Ovary (tissue), 3 donors: ENCODE measurements around the gene DDA1.

Experiments
- CTCF ChIP-seq, 3 donors: fragments of 450-650 bp in 2 of 3; fragments of 200-600 bp in 1 of 3; IDR thresholded peaks; one replicate each; pipeline versions ENCODE4 v1.5.1 to v1.8.0; 2016 to 2022; ENCODE audit warnings: antibody characterized with exemption in 3 of 3, mild to moderate bottlenecking in 1 of 3
- EP300 ChIP-seq: sonication (generic); formaldehyde crosslinking; IDR thresholded peaks from one replicate; pipeline ENCODE4 v1.6.1; 2017; ENCODE audit warnings: antibody characterized with exemption
- POLR2A ChIP-seq: fragments of 450-650 bp; IDR thresholded peaks from one replicate; pipeline ENCODE4 v1.6.1; 2017; ENCODE audit warnings: antibody characterized with exemption, mild to moderate bottlenecking, moderate library complexity
- donor health status: DM: no; HTN: no; CAD: no.

DNA sequence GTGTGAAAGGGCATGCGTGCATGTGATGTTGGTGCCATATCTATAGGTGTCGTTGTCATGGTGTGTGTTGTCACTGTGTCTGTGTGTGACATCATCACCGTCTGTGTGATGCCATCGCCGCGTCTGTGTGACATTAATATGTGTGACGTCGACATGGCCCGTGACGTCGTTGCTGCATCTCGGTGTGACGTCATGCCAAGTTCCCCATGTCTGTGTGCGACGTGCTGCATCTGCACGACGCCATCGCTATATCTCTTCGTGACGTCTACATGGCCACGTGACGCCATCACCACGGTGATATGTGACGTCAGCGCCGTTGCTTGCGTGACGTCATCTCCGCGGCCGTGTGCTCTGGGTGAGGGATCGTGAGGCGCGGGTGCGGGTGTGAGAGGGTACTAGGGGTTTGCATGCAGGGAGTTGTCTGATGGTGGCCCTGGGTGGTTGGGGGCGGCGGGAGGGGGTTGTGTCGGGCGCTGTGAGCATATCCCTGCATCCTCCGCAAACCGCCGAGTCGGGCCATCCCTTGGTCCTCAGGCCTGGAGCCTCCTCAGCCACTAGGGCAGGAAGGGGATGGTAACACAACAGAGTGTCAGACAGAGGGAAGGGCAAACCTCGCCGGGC lies 42.6 kb downstream of the DDA1 start:
- TF ChIP-seq POLR2A (no peak), CTCF (IDR thresholded peaks at IDR 0.05) (no peak), EP300 (no peak)
